Esophagus muscularis mucosa (tissue), 4 donors: Measurements from ENCODE around the gene C16orf74. TPM values are rescaled to one million over a fixed set of nuclear protein-coding genes. Genes with fewer than 3 reads are reported as not detected.
A peak's percentile ranks its signal among the peaks of the same experiment; 100 is the strongest.

Experiments
- DNase-seq: peaks from one replicate; pipeline ENCODE4 v3.0.0-alpha.2; 2017; ENCODE audit errors: extremely low spot score
- H3K27ac ChIP-seq, 4 donors: fragments of 200-600 bp; sonication (generic); replicated peaks in 1 of 4; 1 replicate in 3 of 4; 2 replicates in 1 of 4; pipeline ENCODE4 v1.5.1; 2016 to 2019; ENCODE audit warnings: mild to moderate bottlenecking in 1 of 4
- H3K27me3 ChIP-seq, 4 donors: fragments of 200-600 bp; sonication (generic); one replicate each; pipeline versions ENCODE4 v1.5.1 to v1.6.0; 2016 to 2019
- H3K36me3 ChIP-seq, 4 donors: fragments of 200-600 bp; sonication (generic); one replicate each; pipeline ENCODE4 v1.5.1; 2016 to 2019
- H3K4me1 ChIP-seq, 4 donors: fragments of 200-600 bp; sonication (generic); one replicate each; pipeline ENCODE4 v1.5.1; 2016 to 2019
- H3K4me3 ChIP-seq, 4 donors: fragments of 200-600 bp; sonication (generic); 1 replicate in 2 of 4; 2 replicates in 2 of 4; pipeline ENCODE4 v1.5.1; 2016 to 2019; ENCODE audit warnings: mild to moderate bottlenecking in 4 of 4, moderate library complexity in 1 of 4
- H3K9me3 ChIP-seq, 4 donors: fragments of 200-600 bp; sonication (generic); 1 replicate in 3 of 4; 2 replicates in 1 of 4; pipeline ENCODE4 v1.5.1; 2016 to 2019
- CTCF ChIP-seq, 3 experiments: fragments of 200-600 bp in 2 of 3; fragments of 450-650 bp in 1 of 3; sonication (generic) in 2 of 3; IDR thresholded peaks; one replicate each; pipeline ENCODE4 v1.5.1; 2017 to 2019; ENCODE audit warnings: antibody characterized with exemption in 3 of 3, mild to moderate bottlenecking in 2 of 3, moderate library complexity in 1 of 3
- EP300 ChIP-seq: sonication (generic); formaldehyde crosslinking; IDR thresholded peaks from one replicate; pipeline ENCODE4 v1.6.1; 2017; ENCODE audit warnings: antibody characterized with exemption
- POLR2A ChIP-seq: fragments of 450-650 bp; IDR thresholded peaks from one replicate; pipeline ENCODE4 v1.6.1; 2017; ENCODE audit warnings: antibody characterized with exemption, moderate library complexity, mild to moderate bottlenecking, low read depth
- POLR2AphosphoS5 ChIP-seq, 2 donors: sonication (generic); formaldehyde crosslinking; IDR thresholded peaks; one replicate each; pipeline ENCODE4 v1.6.1; 2017; ENCODE audit warnings: antibody characterized with exemption in 2 of 2
- WGBS: methylation state at CpG from one replicate; pipeline ENCODE4 v1.1.5; 2018; 5-methylcytosine and 5-hydroxymethylcytosine counted together
- intact Hi-C: fragments of 100-400 bp; cut with DNase I; formaldehyde crosslinking; loops from one replicate; pipeline ENCODE4 v1.15.1; 2023
- total RNA-seq, 4 donors: library from RNA; depleted of rRNA; stranded (reverse); fragments of >200 nt; gene quantifications; one replicate each; pipeline versions ENCODE4 v1.1.0 to v1.2.1, GENCODE V29; 2016

The C16orf74 gene
- total RNA-seq, 4 donors from 2014 or later, result 0.83 to 2.4 (median 0.83) TPM; not detected in 1

DNA sequence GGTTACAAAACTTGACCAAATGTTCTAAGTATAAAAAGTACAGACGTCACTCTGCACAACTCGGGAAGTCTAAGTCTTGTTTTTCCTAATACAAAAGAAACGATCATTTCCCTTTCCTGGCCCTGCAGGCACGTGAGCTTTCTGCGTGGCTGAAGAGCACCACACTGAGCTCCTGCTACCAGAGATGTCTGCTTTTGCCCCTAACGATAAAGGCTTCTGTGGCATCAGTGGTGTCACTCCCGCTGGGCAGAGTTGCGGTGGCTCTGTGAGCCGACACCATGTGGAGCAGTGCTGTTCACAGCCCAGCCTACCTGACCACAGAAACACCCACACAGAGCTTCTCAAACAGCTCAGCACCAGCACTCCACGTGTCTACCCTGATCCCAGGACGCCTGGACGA lies 28.0 kb upstream of the C16orf74 start:
- no peak overlapping the region for H3K4me3 ChIP-seq
- H3K36me3 ChIP-seq, result peaks cover 32 to 58% (median 53%) of the 10 kb centered on the region in 4 donors
- 71% methylated on average over 11 of the region's 12 CpGs for WGBS
- peak in 1 of 2 donors; percentile 56 for TF ChIP-seq POLR2AphosphoS5 (IDR thresholded peaks at IDR 0.05)
- no peak for TF ChIP-seq CTCF (IDR thresholded peaks at IDR 0.05)
- intact Hi-C loops, result no loop called here
- H3K4me1 ChIP-seq, result peaks cover 0 to 26% (median 18%) of the 10 kb centered on the region in 4 donors
- no peak for DNase-seq
- H3K27me3 ChIP-seq, result no peaks in the 10 kb centered on the region
- no peak overlapping the region for H3K27ac ChIP-seq
- H3K9me3 ChIP-seq, result no peaks in the 10 kb centered on the region

DNA sequence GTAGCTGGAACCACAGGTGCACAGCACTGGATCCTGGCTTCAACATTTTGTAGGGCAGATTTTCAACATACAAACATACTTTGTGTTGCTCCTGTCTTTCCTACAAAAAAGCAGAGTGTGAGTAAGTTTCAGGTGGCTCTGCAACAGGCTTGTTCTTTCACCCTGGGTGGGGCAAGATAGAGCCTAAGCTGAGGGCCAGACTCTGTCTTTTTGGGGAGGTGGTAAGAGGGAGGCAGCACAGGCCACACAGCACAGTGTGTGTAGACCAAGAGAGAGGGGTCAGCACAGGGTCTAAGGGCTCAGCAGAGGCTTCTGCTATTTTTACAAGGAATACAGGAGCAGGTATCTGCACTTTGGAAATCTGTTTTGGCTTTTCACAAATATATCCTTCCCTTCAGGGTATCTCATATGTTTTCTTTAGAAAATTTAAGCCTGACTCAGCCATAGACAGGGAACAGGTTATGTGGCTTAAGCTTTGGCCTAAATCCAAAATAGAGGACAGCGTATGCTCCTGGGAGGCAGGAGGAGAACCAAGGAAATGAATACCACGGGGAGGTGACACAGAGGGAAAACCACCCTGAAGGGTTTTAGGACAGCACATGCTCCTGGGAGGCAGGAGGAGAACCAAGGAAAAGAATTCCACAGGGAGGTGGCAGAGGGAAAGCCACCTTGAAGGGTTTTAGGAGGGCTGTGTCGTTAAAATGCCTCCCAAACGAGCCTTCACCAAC lies 26.9 kb upstream of the C16orf74 start:
- 78% methylated on average over 4 of the region's 4 CpGs for WGBS
- H3K36me3 ChIP-seq, result peaks cover 32 to 58% (median 53%) of the 10 kb centered on the region in 4 donors
- intact Hi-C loops, result no loop called here
- no peaks in the 10 kb centered on the region for H3K27me3 ChIP-seq
- peaks cover 0 to 16% (median 13%) of the 10 kb centered on the region in 4 donors for H3K4me1 ChIP-seq
- H3K9me3 ChIP-seq, result no peaks in the 10 kb centered on the region
- DNase-seq, result no peak
- TF ChIP-seq POLR2AphosphoS5 (IDR thresholded peaks at IDR 0.05) (no peak), POLR2A (no peak), EP300 (no peak), CTCF (IDR thresholded peaks at IDR 0.05) (no peak)
- peak overlapping the region in 1 of 4 donors; percentile 10 for H3K27ac ChIP-seq
- H3K4me3 ChIP-seq, result no peak overlapping the region

- 91% methylated on average over 6 of the region's 8 CpGs for WGBS
- Histone ChIP-seq H3K36me3 (peaks cover 21 to 50% (median 38%) of the 10 kb centered on the region in 4 donors), H3K27ac (no peak overlapping the region), H3K4me3 (no peak overlapping the region), H3K4me1 (no peaks in the 10 kb centered on the region), H3K27me3 (no peaks in the 10 kb centered on the region), H3K9me3 (no peaks in the 10 kb centered on the region)
- intact Hi-C loops, result no loop called here
- DNase-seq, result no peak
- no peak for TF ChIP-seq EP300
- TF ChIP-seq POLR2AphosphoS5 (IDR thresholded peaks at IDR 0.05), result no peak
- no peak for TF ChIP-seq POLR2A
- no peak for TF ChIP-seq CTCF (IDR thresholded peaks at IDR 0.05)
Observed at GRCh38 chr16:85774811-85775210, 23.9 kb upstream of the C16orf74 start.

- Histone ChIP-seq H3K27ac (no peak overlapping the region), H3K9me3 (no peaks in the 10 kb centered on the region), H3K27me3 (no peaks in the 10 kb centered on the region), H3K4me3 (no peak overlapping the region), H3K36me3 (peaks cover 15 to 44% (median 31%) of the 10 kb centered on the region in 4 donors), H3K4me1 (no peaks in the 10 kb centered on the region)
- WGBS, result 75% methylated on average over 6 of the region's 6 CpGs
- intact Hi-C loops, result no loop called here
- DNase-seq, result no peak
- TF ChIP-seq CTCF (IDR thresholded peaks at IDR 0.05), result no peak
- no peak for TF ChIP-seq POLR2AphosphoS5 (IDR thresholded peaks at IDR 0.05)
- no peak for TF ChIP-seq EP300
- TF ChIP-seq POLR2A, result no peak
Observed at GRCh38 chr16:85774136-85774535, 23.2 kb upstream of the C16orf74 start.

GRCh38 chr16:85773044-85773443 lies 22.1 kb upstream of the C16orf74 start:
- Histone ChIP-seq H3K4me3 (no peak overlapping the region), H3K27ac (no peak overlapping the region), H3K36me3 (peaks cover 10 to 33% (median 21%) of the 10 kb centered on the region in 4 donors), H3K9me3 (no peaks in the 10 kb centered on the region), H3K4me1 (no peaks in the 10 kb centered on the region), H3K27me3 (no peaks in the 10 kb centered on the region)
- intact Hi-C loops, result no loop called here
- 98% methylated on average over 6 of the region's 6 CpGs for WGBS
- DNase-seq, result no peak
- no peak for TF ChIP-seq POLR2A
